Vagina (tissue), 2 donors: ENCODE measurements around the gene CST6.

Source experiments
- CTCF ChIP-seq, 3 experiments: fragments of 450-650 bp in 2 of 3; fragments of 200-600 bp in 1 of 3; sonication (generic) in 1 of 3; IDR thresholded peaks; one replicate each; pipeline ENCODE4 v1.5.1; 2017 to 2019; ENCODE audit warnings: antibody characterized with exemption in 3 of 3, mild to moderate bottlenecking in 2 of 3, moderate library complexity in 2 of 3
- POLR2A ChIP-seq, 2 donors: fragments of 450-650 bp; IDR thresholded peaks; one replicate each; pipeline ENCODE4 v1.6.1; 2017; ENCODE audit warnings: antibody characterized with exemption in 2 of 2, mild to moderate bottlenecking in 2 of 2, moderate library complexity in 2 of 2
- POLR2AphosphoS5 ChIP-seq, 2 donors: sonication (generic); formaldehyde crosslinking; IDR thresholded peaks; one replicate each; pipeline ENCODE4 v1.9.0; 2017; ENCODE audit warnings: antibody characterized with exemption in 2 of 2, mild to moderate bottlenecking in 2 of 2, low read depth in 1 of 2; ENCODE audit not compliant: insufficient read depth in 1 of 2

GRCh38 chr11:66032957-66033735 lies 21.3 kb downstream of the CST6 start:
- TF ChIP-seq CTCF (IDR thresholded peaks at IDR 0.05) (no peak), POLR2A (IDR thresholded peaks at IDR 0.05) (no peak), POLR2AphosphoS5 (IDR thresholded peaks at IDR 0.05; ENCODE audit: insufficient read depth in 1 of 2, low read depth in 1 of 2) (no peak)
